Activated CD4-positive, alpha-beta memory T cell treated with anti-CD3 and anti-CD28 coated beads for 36 hours (primary cell): ENCODE results near the gene LRRC25. TPM values are rescaled to one million over a fixed set of nuclear protein-coding genes. Genes with fewer than 3 reads are reported as not detected.

ENCODE experiments used
- CTCF ChIA-PET: fragments of 350-600 bp; sonication (Branson Sonifier 250); formaldehyde crosslinking; loops from one replicate; lab custom pipeline; 2021; ENCODE audit warnings: antibody characterized with exemption, inconsistent platforms; lab: Charles Lee
- POLR2A ChIA-PET: fragments of 350-600 bp; sonication (Branson Sonifier 250); formaldehyde crosslinking; loops from one replicate; lab custom pipeline; 2021; ENCODE audit warnings: antibody characterized with exemption; lab: Charles Lee
- DNase-seq: peaks from one replicate; pipeline ENCODE4 v3.0.0-alpha.2; 2020
- H3K27ac Mint-ChIP-seq: one replicate; pipeline ENCODE4 v1.8.0; 2021; ENCODE audit warnings: mixed read lengths
- H3K27me3 Mint-ChIP-seq: one replicate; pipeline ENCODE4 v1.8.0; 2021; ENCODE audit warnings: mixed read lengths
- H3K36me3 Mint-ChIP-seq: one replicate; pipeline ENCODE4 v1.8.0; 2021; ENCODE audit warnings: mixed read lengths
- H3K4me1 Mint-ChIP-seq: one replicate; pipeline ENCODE4 v1.8.0; 2021; ENCODE audit warnings: low read depth, mixed read lengths
- H3K4me3 Mint-ChIP-seq: one replicate; pipeline ENCODE4 v1.8.0; 2021; ENCODE audit warnings: mild to moderate bottlenecking, mixed read lengths
- H3K9me3 Mint-ChIP-seq: one replicate; pipeline ENCODE4 v1.8.0; 2021; ENCODE audit warnings: mixed read lengths
- intact Hi-C: fragments of 100-400 bp; cut with micrococcal nuclease; formaldehyde crosslinking; loops from one replicate; pipeline ENCODE4 v1.15.1; 2023
- total RNA-seq, 2 experiments: library from RNA; stranded (reverse); gene quantifications; one replicate each; pipeline ENCODE4 v1.2.3, GENCODE V29; 2021

LRRC25 gene
- total RNA-seq: not detected

DNA sequence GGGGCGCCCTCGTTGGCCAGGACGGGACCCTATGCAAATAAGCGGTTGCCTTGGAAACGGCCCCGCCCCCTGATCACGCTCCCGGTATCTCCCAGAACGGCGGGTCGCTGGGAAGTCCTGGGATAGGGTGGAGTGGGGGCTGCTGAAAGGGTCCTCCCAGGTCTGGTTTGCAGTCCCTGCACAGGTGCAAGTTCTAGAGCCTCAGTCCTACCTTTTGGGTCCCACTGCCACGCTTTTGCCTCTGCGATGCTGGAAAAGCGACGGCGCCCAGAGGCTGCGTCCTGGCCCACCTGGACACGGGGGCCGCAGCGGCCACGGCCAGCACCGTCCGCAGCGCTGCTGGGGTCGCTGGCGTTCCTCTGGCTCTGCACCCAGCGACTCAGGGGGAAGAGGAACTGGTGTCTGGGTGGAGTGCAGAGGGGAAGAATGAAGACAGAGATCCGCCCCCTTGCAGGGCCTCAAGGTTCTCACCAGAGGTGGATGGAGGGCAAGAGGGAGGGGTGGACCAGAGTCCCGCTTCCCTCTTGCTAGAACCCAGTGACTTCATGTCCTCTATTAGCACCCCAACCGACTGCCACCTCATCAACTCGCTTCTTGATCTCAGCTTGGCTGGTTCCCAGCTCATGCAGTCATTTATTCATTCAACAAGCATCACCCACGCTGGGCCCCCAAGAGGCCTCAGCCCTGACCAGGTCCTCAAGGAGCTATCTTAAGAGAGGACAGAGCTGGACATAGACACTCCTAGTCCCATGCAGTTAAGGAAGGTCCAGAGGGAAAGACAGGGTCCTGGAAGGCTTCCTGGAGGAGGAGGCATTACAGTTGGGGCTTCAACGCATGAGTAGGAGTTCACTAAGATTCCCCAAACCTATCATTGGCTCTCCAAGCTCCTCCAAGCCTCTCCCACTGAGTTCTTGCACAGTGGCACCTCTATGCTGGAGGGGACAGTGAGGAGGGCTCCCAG is at the start of gene LRRC25:
LRRC25 (minus strand) TSS at position 381 of the 961 bp plus-strand sequence. CDS start 659 bp downstream, outside the sequence.
- Mint-ChIP-seq H3K9me3 (no peaks in the 10 kb centered on the region), H3K4me1 (no peaks in the 10 kb centered on the region), H3K36me3 (no peaks in the 10 kb centered on the region), H3K27me3 (peaks cover 24% of the 10 kb centered on the region), H3K27ac (no peak within 1 kb of the TSS), H3K4me3 (no peak within 1 kb of the TSS)
- intact Hi-C loops: no loop called here
- POLR2A ChIA-PET: interaction anchor here (0.7 kb wide), 1 partner anchor 55 kb away, joined by 3 read pairs; no protein-coding TSS in a partner anchor
- peak; percentile 18 for DNase-seq
- CTCF ChIA-PET: interaction anchor here (0.8 to 3.0 kb wide), 2 partner anchors 9 to 69 kb away, joined by 3 to 21 read pairs; no protein-coding TSS in a partner anchor

DNA sequence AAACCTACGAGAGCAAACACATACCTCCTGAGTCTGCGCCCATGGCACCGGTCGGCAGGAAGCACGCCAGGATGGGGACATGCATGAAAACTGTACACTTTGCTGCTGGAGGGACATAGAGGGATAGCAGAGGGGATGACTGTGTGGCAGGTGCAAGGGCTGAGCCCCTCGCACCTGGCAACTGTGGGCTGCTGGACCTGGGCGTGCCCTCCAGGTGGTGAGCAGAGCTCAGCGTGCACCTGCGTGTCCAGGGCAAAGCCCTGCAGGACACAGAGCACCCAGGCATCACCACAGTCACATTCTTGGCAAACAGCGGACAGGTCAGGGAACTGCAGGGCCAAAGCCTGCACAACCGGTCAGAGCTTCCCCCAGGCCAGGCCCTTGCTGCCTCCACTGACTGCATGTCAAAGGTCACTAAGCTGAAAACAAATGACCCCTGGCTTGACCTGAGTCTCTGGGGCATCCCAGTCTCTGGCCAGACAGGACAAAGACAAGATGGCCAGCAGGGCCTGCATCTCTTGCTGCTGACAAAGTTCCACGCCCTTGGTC is 49.5 kb upstream of the LRRC25 start:
- peaks cover 10% of the 10 kb centered on the region for H3K4me1 Mint-ChIP-seq
- ChIA-PET CTCF (no interaction called here), POLR2A (no interaction called here)
- intact Hi-C loops: no loop called here
- H3K27ac Mint-ChIP-seq: no peak overlapping the region
- no peak for DNase-seq
- peaks cover 3% of the 10 kb centered on the region for H3K9me3 Mint-ChIP-seq
- no peaks in the 10 kb centered on the region for H3K27me3 Mint-ChIP-seq
- H3K4me3 Mint-ChIP-seq: no peak overlapping the region
- H3K36me3 Mint-ChIP-seq: peaks cover 18% of the 10 kb centered on the region

DNA sequence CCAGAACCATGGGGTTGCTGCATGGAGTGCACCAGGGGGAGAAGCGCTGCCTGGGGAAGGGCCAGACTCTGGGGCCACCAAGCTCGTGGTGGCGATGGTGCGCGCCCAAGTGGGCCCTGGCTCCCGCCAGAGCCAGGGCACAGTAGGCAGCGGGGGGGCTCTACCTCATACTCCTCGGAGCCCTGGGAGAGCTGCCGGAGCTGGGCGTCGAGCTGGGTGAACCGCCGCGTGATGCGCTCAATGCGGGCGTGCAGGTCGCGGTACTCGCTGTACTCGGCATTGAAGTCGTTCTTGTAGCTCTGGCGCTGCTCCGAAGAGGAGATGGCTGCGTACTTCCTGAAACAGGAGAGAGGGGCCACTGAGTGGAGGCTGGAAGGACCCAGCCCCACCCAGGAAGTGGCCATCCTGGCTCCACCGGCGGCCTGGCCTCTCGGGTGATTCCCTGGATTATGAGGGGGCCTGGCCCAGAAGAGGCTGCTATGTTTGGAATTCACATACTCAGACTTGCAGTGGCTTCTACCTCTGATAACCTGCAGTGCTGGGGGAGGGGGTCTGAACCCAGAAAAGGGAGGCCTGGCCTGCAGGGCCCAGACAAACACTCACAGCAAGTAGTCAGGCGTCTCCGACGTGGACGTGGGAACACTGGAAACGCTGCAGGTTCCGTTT is 48.9 kb upstream of the LRRC25 start:
- CTCF ChIA-PET: no interaction called here
- POLR2A ChIA-PET: no interaction called here
- peaks cover 10% of the 10 kb centered on the region for H3K4me1 Mint-ChIP-seq
- no peak overlapping the region for H3K27ac Mint-ChIP-seq
- H3K36me3 Mint-ChIP-seq: peaks cover 18% of the 10 kb centered on the region
- H3K9me3 Mint-ChIP-seq: peaks cover 3% of the 10 kb centered on the region
- no peak for DNase-seq
- H3K4me3 Mint-ChIP-seq: no peak overlapping the region
- intact Hi-C loops: no loop called here
- H3K27me3 Mint-ChIP-seq: no peaks in the 10 kb centered on the region

DNA sequence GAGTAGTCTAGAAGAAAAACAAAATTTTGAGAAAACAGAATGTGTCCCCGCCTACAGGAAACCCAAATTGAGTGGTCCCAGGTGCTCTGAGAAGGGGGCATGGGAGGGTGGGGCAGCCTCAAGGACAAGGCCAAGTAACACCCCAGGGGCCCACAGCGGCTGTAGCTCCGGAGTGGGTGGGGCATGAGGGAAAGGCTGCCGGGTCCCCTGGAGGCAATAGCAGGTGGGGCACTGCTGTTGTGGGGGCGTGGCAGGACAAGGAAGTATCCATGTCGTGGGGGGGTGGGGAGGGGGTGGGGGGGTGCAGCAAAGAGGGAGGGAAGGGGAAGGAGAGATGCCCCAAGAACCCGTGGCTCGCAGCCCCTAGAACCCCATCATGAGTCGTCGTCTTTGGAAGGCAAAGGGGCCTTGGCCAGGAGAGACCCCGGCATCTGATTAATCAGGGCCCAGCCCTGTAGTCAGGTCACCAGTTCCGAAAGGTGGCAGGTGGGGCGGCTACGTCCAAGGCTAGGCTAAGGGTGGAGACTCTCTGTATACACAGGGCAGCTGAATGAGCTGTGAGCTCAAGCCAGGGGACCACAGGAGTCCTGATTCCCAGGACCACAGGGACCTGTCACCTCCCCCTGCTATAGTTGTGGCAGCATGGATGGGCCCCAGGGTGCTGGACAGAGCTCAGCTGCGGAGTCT is 48.0 kb upstream of the LRRC25 start:
- H3K4me1 Mint-ChIP-seq: peaks cover 13% of the 10 kb centered on the region

DNA sequence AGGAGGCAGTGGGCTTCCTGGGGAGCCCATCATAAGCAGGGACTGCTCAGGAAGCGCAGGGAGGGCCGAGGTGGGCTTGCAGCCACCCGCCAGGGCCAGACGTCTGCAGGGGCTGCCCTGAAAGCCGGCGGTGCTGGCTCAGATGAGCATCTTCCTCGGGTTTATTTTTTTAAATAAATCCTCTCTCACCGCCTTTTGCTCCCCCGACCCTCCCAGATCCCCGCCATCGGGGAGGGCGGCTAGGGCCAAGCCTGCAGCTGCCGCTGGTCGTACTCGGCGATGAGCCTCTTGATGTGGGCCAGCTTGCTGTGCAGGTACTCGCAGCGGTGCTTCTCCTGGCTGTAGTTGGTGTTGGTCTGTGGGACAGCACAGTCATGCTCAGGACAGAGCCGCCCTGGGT is 47.1 kb upstream of the LRRC25 start:
- Mint-ChIP-seq H3K4me1 (peaks cover 15% of the 10 kb centered on the region), H3K4me3 (no peak overlapping the region), H3K9me3 (peaks cover 3% of the 10 kb centered on the region), H3K27ac (no peak overlapping the region), H3K36me3 (peaks cover 15% of the 10 kb centered on the region), H3K27me3 (no peaks in the 10 kb centered on the region)
- ChIA-PET CTCF (interaction anchor here (1.0 kb wide), 1 partner anchor 18 kb away, joined by 4 read pairs; no protein-coding TSS in a partner anchor), POLR2A (no interaction called here)
- intact Hi-C loops: loop anchor here (5.0 kb wide), 1 partner anchor 98 kb away; the partner anchor contains the start of gene FKBP8
- no peak for DNase-seq

More for the DNA sequence above, 48.0 kb upstream of the LRRC25 start:
- intact Hi-C loops: no loop called here
- no peaks in the 10 kb centered on the region for H3K27me3 Mint-ChIP-seq
- ChIA-PET CTCF (interaction anchor here (1.0 kb wide), 1 partner anchor 17 kb away, joined by 4 read pairs; no protein-coding TSS in a partner anchor), POLR2A (no interaction called here)
- no peak overlapping the region for H3K27ac Mint-ChIP-seq
- peaks cover 15% of the 10 kb centered on the region for H3K36me3 Mint-ChIP-seq
- H3K9me3 Mint-ChIP-seq: peaks cover 3% of the 10 kb centered on the region
- no peak for DNase-seq
- no peak overlapping the region for H3K4me3 Mint-ChIP-seq

DNA sequence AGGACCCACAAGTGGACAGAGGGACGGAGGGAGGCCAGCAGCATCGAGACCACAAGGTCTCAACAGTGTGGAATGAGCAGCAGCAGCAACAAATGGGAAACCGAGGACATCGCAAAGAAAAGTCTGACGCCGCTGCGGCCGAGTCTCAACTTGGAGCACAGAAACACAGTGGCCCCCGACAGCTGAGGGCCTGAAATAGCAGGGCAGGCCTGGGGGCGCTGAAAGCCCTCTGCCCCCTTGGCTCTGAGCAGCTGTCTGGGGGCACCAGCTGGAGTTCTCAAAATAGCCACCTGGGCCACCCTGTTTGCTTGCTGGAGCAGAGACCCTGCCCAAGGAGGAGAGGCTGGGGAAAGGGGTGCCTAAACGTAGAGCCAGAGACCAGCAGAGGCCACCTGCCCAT is 46.4 kb upstream of the LRRC25 start:
- peaks cover 12% of the 10 kb centered on the region for H3K36me3 Mint-ChIP-seq
- no peaks in the 10 kb centered on the region for H3K27me3 Mint-ChIP-seq
- intact Hi-C loops: loop anchor here (5.0 kb wide), 1 partner anchor 98 kb away; the partner anchor contains the start of gene FKBP8
- DNase-seq: no peak
- H3K27ac Mint-ChIP-seq: no peak overlapping the region
- POLR2A ChIA-PET: no interaction called here
- H3K9me3 Mint-ChIP-seq: peaks cover 3% of the 10 kb centered on the region
- peaks cover 15% of the 10 kb centered on the region for H3K4me1 Mint-ChIP-seq
- CTCF ChIA-PET: interaction anchor here (1.7 kb wide), 1 partner anchor 145 kb away, joined by 4 read pairs; the partner anchor contains the start of gene REX1BD
- H3K4me3 Mint-ChIP-seq: no peak overlapping the region

DNA sequence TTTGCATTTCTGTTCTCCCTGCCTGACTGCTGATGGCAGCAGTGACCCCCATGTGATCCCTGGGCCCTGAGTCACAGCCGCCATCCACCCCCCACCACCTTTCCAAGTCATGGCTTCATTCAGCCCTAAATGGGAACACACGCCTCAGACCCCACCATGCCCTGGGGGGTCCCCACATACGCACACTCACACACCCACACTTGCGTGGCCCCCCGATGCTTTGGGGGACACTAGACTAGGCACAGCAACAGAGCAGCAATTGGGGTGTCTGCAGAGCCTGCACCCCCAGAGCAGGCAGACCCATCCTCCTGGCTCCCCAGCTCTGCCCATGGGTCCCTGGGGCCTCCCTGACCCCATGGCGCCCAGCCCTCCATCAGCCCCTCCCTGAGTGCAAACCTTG is 46.0 kb upstream of the LRRC25 start:
- H3K27me3 Mint-ChIP-seq: no peaks in the 10 kb centered on the region
- ChIA-PET POLR2A (no interaction called here), CTCF (interaction anchor here (1.7 kb wide), 1 partner anchor 146 kb away, joined by 4 read pairs; the partner anchor contains the start of gene REX1BD)
- H3K27ac Mint-ChIP-seq: no peak overlapping the region
- peaks cover 3% of the 10 kb centered on the region for H3K9me3 Mint-ChIP-seq
- no peak for DNase-seq
- H3K36me3 Mint-ChIP-seq: peaks cover 10% of the 10 kb centered on the region
- no peak overlapping the region for H3K4me3 Mint-ChIP-seq
- peaks cover 15% of the 10 kb centered on the region for H3K4me1 Mint-ChIP-seq
- intact Hi-C loops: loop anchor here (5.0 kb wide), 1 partner anchor 99 kb away; the partner anchor contains the start of gene FKBP8

DNA sequence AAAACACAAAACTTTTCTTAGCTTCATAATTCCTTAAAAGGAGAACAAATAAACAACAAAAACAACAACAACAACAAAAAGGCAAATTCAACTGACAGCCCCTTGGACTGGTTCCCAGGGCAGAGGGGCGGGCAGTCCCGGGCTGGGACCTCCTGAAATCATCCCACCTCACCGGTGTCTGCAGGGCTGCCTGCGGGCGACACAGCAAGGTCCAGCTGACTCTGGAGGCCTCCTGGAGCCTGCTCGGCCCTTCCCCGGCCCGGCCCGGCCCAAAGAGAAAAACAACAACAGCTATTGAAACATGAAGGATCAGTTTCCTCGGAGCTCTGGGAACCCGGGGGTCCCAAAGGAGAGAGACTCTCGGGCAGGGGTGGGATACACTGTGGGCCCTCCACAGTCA is 45.5 kb upstream of the LRRC25 start:
- POLR2A ChIA-PET: no interaction called here
- Mint-ChIP-seq H3K4me3 (no peak overlapping the region), H3K27me3 (no peaks in the 10 kb centered on the region), H3K9me3 (peaks cover 3% of the 10 kb centered on the region), H3K4me1 (peaks cover 15% of the 10 kb centered on the region), H3K27ac (no peak overlapping the region), H3K36me3 (peaks cover 7% of the 10 kb centered on the region)
- intact Hi-C loops: loop anchor here (5.0 kb wide), 1 partner anchor 99 kb away; the partner anchor contains the start of gene FKBP8
- CTCF ChIA-PET: interaction anchor here (1.7 kb wide), 1 partner anchor 146 kb away, joined by 4 read pairs; the partner anchor contains the start of gene REX1BD
- no peak for DNase-seq

DNA sequence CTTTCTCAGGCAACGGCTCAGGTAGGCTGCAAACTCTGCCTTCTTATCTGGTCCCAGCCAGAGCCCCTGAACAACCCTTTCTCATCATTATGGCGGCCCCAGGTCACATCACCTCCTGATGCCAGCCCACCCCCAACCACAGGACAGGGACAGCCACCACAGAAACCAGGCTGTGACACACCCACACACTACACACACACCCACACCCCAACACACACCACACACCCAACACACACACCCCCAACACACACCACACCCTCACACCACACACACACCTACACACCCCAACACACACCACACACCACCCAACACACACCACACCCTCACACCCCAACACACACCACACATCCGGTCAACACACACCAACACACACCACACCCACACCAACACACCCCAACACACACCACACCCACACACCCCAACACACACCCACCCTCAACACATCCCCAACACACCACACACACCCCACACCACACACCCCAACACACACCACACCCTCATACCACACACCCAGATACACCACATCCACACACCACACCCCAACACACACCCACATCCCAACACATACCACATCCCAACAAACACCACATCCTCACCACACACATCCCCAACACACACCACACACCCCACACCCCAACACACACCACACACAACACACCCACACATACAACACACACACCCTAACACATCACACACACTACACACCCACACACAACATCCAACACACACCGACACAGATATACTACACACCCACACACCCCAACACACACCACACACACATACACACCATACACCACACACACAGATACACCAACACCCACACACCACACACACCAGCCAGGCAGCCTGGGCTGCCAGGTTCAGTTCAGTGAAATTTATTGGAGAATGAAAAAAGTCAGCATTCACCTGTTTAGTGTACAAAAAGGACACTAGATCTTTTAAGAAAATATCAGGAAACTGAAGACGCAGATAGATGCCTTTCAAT is 44.7 kb upstream of the LRRC25 start:
- ChIA-PET CTCF (interaction anchor here (1.7 kb wide), 1 partner anchor 147 kb away, joined by 4 read pairs; the partner anchor contains the start of gene REX1BD), POLR2A (no interaction called here)
- Mint-ChIP-seq H3K36me3 (peaks cover 7% of the 10 kb centered on the region), H3K27ac (peak overlapping the region; percentile 72), H3K4me1 (peaks cover 16% of the 10 kb centered on the region), H3K4me3 (no peak overlapping the region), H3K27me3 (no peaks in the 10 kb centered on the region), H3K9me3 (peaks cover 3% of the 10 kb centered on the region)
- intact Hi-C loops: loop anchor here (5.0 kb wide), 1 partner anchor 100 kb away; the partner anchor contains the start of gene FKBP8
- DNase-seq: no peak
